Colonic mucosa (tissue), 4 donors: ENCODE measurements around the gene GLI1. TPM values are rescaled to one million over a fixed set of nuclear protein-coding genes. Genes with fewer than 3 reads are reported as not detected.

Experiments
- DNase-seq: peaks from one replicate; pipeline ENCODE4 v3.0.0-alpha.2; 2020
- H3K27ac ChIP-seq: fragments of 200-600 bp; one replicate; pipeline ENCODE4 v1.8.0; 2021
- H3K27me3 ChIP-seq: fragments of 200-600 bp; one replicate; pipeline ENCODE4 v1.8.0; 2021
- H3K36me3 ChIP-seq: fragments of 200-600 bp; one replicate; pipeline ENCODE4 v1.8.0; 2021
- H3K4me1 ChIP-seq: fragments of 200-600 bp; one replicate; pipeline ENCODE4 v1.8.0; 2021; ENCODE audit warnings: mild to moderate bottlenecking
- H3K4me3 ChIP-seq: fragments of 200-600 bp; one replicate; pipeline ENCODE4 v1.8.0; 2021
- H3K9ac ChIP-seq, 2 donors: one replicate each; pipeline ENCODE4 v1.7.0; 2013; ENCODE audit warnings: control low read depth in 2 of 2, low read depth in 2 of 2, low read length in 2 of 2
- H3K9me3 ChIP-seq: fragments of 200-600 bp; one replicate; pipeline ENCODE4 v1.8.0; 2021
- intact Hi-C: fragments of 100-400 bp; cut with DNase I; formaldehyde crosslinking; loops from one replicate; pipeline ENCODE4 v1.14.1; 2022
- total RNA-seq, 2 donors: library from RNA; stranded (reverse); fragmentation: NEBNext Ultra II Directional in 1 of 2; extraction: Animal tissue kit (Norgen Biotek cat#: 25700) in 1 of 2; gene quantifications; one replicate each; pipeline ENCODE4 v1.2.1, GENCODE V29; 2021
- TF ChIP-seq, protein P1 (sequence below): fragments of 200-600 bp; IDR thresholded peaks from one replicate; pipeline ENCODE4 v1.8.0; 2022; ENCODE audit warnings: antibody characterized with exemption, mild to moderate bottlenecking
- donor health status: healthy.
- donor health status: DM: no; HTN: no; CAD: no.
- donor health status: DM: no; HTN: no; CAD: no.

The GLI1 gene
- total RNA-seq, 2 donors from 2014 or later = 1.4 to 2.0 TPM

DNA sequence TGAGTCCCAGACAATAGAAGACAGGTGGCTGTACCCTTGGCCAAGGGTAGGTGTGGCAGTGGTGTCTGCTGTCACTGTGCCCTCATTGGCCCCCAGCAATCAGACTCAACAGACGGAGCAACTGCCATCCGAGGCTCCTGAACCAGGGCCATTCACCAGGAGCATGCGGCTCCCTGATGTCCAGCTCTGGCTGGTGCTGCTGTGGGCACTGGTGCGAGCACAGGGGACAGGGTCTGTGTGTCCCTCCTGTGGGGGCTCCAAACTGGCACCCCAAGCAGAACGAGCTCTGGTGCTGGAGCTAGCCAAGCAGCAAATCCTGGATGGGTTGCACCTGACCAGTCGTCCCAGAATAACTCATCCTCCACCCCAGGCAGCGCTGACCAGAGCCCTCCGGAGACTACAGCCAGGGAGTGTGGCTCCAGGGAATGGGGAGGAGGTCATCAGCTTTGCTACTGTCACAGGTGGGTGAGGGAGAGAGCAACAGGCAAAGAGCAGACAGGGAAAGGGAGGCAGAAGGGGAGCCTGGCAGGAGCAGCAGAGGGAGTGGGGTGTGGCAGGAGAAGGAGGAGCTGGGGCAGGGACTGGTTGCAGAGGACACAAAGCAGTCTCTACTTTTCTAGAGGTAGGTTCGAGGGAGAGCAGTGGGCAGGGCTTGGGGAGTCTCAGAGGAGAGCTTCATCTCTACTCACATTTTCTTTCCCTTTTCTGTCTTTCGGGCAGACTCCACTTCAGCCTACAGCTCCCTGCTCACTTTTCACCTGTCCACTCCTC lies 4.0 kb upstream of the GLI1 start:
- intact Hi-C loops = no loop called here
- no peaks in the 10 kb centered on the region for H3K36me3 ChIP-seq
- no peaks in the 10 kb centered on the region for H3K27me3 ChIP-seq
- no peak overlapping the region for H3K9ac ChIP-seq
- H3K4me1 ChIP-seq = no peaks in the 10 kb centered on the region
- no peak overlapping the region for H3K4me3 ChIP-seq
- DNase-seq = no peak
- TF ChIP-seq, protein P1, sequence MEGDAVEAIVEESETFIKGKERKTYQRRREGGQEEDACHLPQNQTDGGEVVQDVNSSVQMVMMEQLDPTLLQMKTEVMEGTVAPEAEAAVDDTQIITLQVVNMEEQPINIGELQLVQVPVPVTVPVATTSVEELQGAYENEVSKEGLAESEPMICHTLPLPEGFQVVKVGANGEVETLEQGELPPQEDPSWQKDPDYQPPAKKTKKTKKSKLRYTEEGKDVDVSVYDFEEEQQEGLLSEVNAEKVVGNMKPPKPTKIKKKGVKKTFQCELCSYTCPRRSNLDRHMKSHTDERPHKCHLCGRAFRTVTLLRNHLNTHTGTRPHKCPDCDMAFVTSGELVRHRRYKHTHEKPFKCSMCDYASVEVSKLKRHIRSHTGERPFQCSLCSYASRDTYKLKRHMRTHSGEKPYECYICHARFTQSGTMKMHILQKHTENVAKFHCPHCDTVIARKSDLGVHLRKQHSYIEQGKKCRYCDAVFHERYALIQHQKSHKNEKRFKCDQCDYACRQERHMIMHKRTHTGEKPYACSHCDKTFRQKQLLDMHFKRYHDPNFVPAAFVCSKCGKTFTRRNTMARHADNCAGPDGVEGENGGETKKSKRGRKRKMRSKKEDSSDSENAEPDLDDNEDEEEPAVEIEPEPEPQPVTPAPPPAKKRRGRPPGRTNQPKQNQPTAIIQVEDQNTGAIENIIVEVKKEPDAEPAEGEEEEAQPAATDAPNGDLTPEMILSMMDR = no peak
- no peaks in the 10 kb centered on the region for H3K9me3 ChIP-seq
- no peak overlapping the region for H3K27ac ChIP-seq

DNA sequence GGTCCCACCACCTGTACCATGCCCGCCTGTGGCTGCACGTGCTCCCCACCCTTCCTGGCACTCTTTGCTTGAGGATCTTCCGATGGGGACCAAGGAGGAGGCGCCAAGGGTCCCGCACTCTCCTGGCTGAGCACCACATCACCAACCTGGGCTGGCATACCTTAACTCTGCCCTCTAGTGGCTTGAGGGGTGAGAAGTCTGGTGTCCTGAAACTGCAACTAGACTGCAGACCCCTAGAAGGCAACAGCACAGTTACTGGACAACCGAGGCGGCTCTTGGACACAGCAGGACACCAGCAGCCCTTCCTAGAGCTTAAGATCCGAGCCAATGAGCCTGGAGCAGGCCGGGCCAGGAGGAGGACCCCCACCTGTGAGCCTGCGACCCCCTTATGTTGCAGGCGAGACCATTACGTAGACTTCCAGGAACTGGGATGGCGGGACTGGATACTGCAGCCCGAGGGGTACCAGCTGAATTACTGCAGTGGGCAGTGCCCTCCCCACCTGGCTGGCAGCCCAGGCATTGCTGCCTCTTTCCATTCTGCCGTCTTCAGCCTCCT lies 3.4 kb upstream of the GLI1 start:
- peak; percentile 52 for DNase-seq
- no peak overlapping the region for H3K27ac ChIP-seq
- peaks cover 6% of the 10 kb centered on the region for H3K4me1 ChIP-seq
- H3K4me3 ChIP-seq = no peak overlapping the region
- H3K27me3 ChIP-seq = peaks cover 5% of the 10 kb centered on the region
- TF ChIP-seq, protein P1 = peak; percentile 39
- H3K9ac ChIP-seq = no peak overlapping the region
- no peaks in the 10 kb centered on the region for H3K9me3 ChIP-seq
- intact Hi-C loops = no loop called here
- H3K36me3 ChIP-seq = no peaks in the 10 kb centered on the region

GRCh38 chr12:57456737-57457490 lies 2.7 kb upstream of the GLI1 start:
- peaks cover 7% of the 10 kb centered on the region for H3K4me1 ChIP-seq
- no peaks in the 10 kb centered on the region for H3K36me3 ChIP-seq
- DNase-seq = no peak
- TF ChIP-seq, protein P1 = no peak
- no peak overlapping the region for H3K4me3 ChIP-seq
- intact Hi-C loops = no loop called here
- H3K27ac ChIP-seq = no peak overlapping the region
- H3K27me3 ChIP-seq = peaks cover 5% of the 10 kb centered on the region
- no peak overlapping the region for H3K9ac ChIP-seq
- no peaks in the 10 kb centered on the region for H3K9me3 ChIP-seq

GRCh38 chr12:57458665-57459054 lies 925 bp upstream of the GLI1 start:
- Histone ChIP-seq H3K27ac (peak overlapping the region; percentile 64), H3K4me3 (peak overlapping the region; percentile 56), H3K36me3 (no peaks in the 10 kb centered on the region), H3K9ac (peak overlapping the region; percentile 75 to 81), H3K9me3 (no peaks in the 10 kb centered on the region), H3K27me3 (peaks cover 5% of the 10 kb centered on the region), H3K4me1 (peaks cover 7% of the 10 kb centered on the region)
- TF ChIP-seq, protein P1 = no peak
- intact Hi-C loops = no loop called here
- no peak for DNase-seq

- Histone ChIP-seq H3K9ac (peak overlapping the region; percentile 75 to 81), H3K4me1 (peaks cover 7% of the 10 kb centered on the region), H3K27me3 (peaks cover 5% of the 10 kb centered on the region), H3K27ac (peak overlapping the region; percentile 64), H3K4me3 (peak overlapping the region; percentile 56), H3K36me3 (no peaks in the 10 kb centered on the region), H3K9me3 (no peaks in the 10 kb centered on the region)
- intact Hi-C loops = no loop called here
- TF ChIP-seq, protein P1 = peak; percentile 95
- DNase-seq = peak; percentile 97
These were observed 383 bp upstream of the GLI1 start for GRCh38 chr12:57459055-57459749.
